GM12878 (cell line): ENCODE data around the gene THAP4. TPM values are rescaled to one million over a fixed set of nuclear protein-coding genes. Genes with fewer than 3 reads are reported as not detected.

ENCODE experiments used
- ATAC-seq: fragments of 200-7000 bp; cut with Tn5 transposase; 3 replicates; pipeline ENCODE4 v1.9.1; 2020; ENCODE audit warnings: mild to moderate bottlenecking, moderate library complexity
- BruUV-seq: library from RNA; stranded (reverse); fragments of 400-500 nt; replicated peaks from 2 replicates; lab custom pipeline; 2021; lab: Mats Ljungman, UMichigan
- CTCF ChIA-PET: fragments of 300-600 bp; sonication (Branson Sonifier 250); formaldehyde crosslinking; extraction: SDS; loops from one replicate; lab custom pipeline; 2021; ENCODE audit warnings: inconsistent platforms; lab: Yijun Ruan, JAX
- POLR2A ChIA-PET: fragments of 350-600 bp; formaldehyde crosslinking; extraction: SDS; loops from one replicate; lab custom pipeline; 2021; ENCODE audit warnings: inconsistent platforms; lab: Charles Lee
- RAD21 ChIA-PET: fragments of 300-600 bp; sonication (Branson Sonifier 250); formaldehyde crosslinking; loops from one replicate; lab custom pipeline; 2023; ENCODE audit warnings: antibody characterized with exemption; ENCODE audit not compliant: unreplicated experiment; lab: Charles Lee
- SMC1A ChIA-PET: fragments of 300-600 bp; sonication (Branson Sonifier 250); formaldehyde crosslinking; loops from one replicate; lab custom pipeline; 2023; ENCODE audit not compliant: unreplicated experiment, uncharacterized antibody; lab: Charles Lee
- DNase-seq: peaks from one replicate; pipeline ENCODE4 v3.0.0-alpha.2; 2011; ENCODE audit warnings: low read depth, low spot score
- FAIRE-seq: peaks from 3 replicates; lab custom pipeline; 2011; peaks lifted over from hg19 to GRCh38; lab: Jason Lieb, UNC
- H2AFZ ChIP-seq: 2 replicates; pipeline ENCODE4 v1.6.0; 2011; ENCODE audit warnings: low read depth, low read length, control low read depth; ENCODE audit not compliant: control insufficient read depth
- H3K27ac ChIP-seq: 2 replicates; pipeline ENCODE4 v1.5.1; 2011; ENCODE audit warnings: control low read depth; ENCODE audit not compliant: control insufficient read depth, insufficient read depth
- H3K27me3 ChIP-seq, 2 experiments: replicated peaks in 1 of 2; 2 replicates each; pipeline versions ENCODE4 v1.6.0 to v1.6.1; 2011; ENCODE audit warnings: low read length in 1 of 2; ENCODE audit not compliant: control insufficient read depth in 2 of 2, insufficient read depth in 2 of 2
- H3K36me3 ChIP-seq, 2 experiments: 2 replicates each; pipeline ENCODE4 v1.5.1; 2011; ENCODE audit warnings: low read length in 1 of 2; ENCODE audit not compliant: control insufficient read depth in 2 of 2, insufficient read depth in 2 of 2
- H3K4me1 ChIP-seq: 2 replicates; pipeline ENCODE4 v1.6.1; 2011; ENCODE audit warnings: mild to moderate bottlenecking, low read length, moderate library complexity, mixed read lengths; ENCODE audit not compliant: control insufficient read depth, insufficient read depth
- H3K4me2 ChIP-seq: 2 replicates; pipeline ENCODE4 v1.6.0; 2011; ENCODE audit warnings: control low read depth; ENCODE audit not compliant: control insufficient read depth, insufficient read depth
- H3K4me3 ChIP-seq: fragments of 200-600 bp; sonication (generic); 2 replicates; pipeline ENCODE4 v1.5.1; 2016
- H3K79me2 ChIP-seq: 2 replicates; pipeline ENCODE4 v1.6.0; 2011; ENCODE audit warnings: low read length; ENCODE audit not compliant: control insufficient read depth, insufficient read depth
- H3K9ac ChIP-seq: 2 replicates; pipeline ENCODE4 v1.8.0; 2011; ENCODE audit warnings: low read length, control low read depth, mixed read lengths; ENCODE audit not compliant: control insufficient read depth, insufficient read depth
- H3K9me3 ChIP-seq: replicated peaks from 3 replicates; pipeline ENCODE4 v1.5.1; 2011; ENCODE audit warnings: mild to moderate bottlenecking, low read length; ENCODE audit not compliant: control insufficient read depth, insufficient read depth
- H4K20me1 ChIP-seq: 2 replicates; pipeline ENCODE4 v1.6.0; 2011; ENCODE audit not compliant: control insufficient read depth, insufficient read depth
- EED ChIP-seq: sonication (generic); IDR thresholded peaks from 2 replicates; pipeline ENCODE4 v1.6.1; 2016; ENCODE audit warnings: antibody characterized with exemption, low read depth
- FOS ChIP-seq: IDR thresholded peaks from 3 replicates; pipeline ENCODE4 v1.6.1; 2011; ENCODE audit warnings: borderline replicate concordance; ENCODE audit not compliant: insufficient read length; ENCODE audit errors: extremely low read depth
- FOXM1 ChIP-seq: IDR thresholded peaks from 2 replicates; pipeline ENCODE4 v1.6.1; 2012; ENCODE audit warnings: low read depth, mild to moderate bottlenecking, inconsistent platforms, low read length, moderate library complexity
- GATAD2B ChIP-seq: fragments of 450-650 bp; conservative IDR thresholded peaks from 2 replicates; pipeline ENCODE4 v1.6.1; 2017; ENCODE audit warnings: low read depth, mild to moderate bottlenecking, moderate library complexity
- KDM1A ChIP-seq: fragments of 200-600 bp; sonication (generic); IDR thresholded peaks from 2 replicates; pipeline ENCODE4 v1.6.1; 2016; ENCODE audit warnings: borderline replicate concordance
- KLF5 ChIP-seq: fragments of 450-650 bp; IDR thresholded peaks from 2 replicates; pipeline ENCODE4 v1.6.1; 2014; ENCODE audit warnings: mild to moderate bottlenecking; ENCODE audit not compliant: partially characterized antibody
- MEF2B ChIP-seq: fragments of 450-650 bp; IDR thresholded peaks from 2 replicates; pipeline ENCODE4 v1.6.1; 2018; ENCODE audit warnings: mild to moderate bottlenecking, moderate library complexity; ENCODE audit not compliant: partially characterized antibody, poor library complexity, severe bottlenecking
- MYC ChIP-seq: IDR thresholded peaks from 2 replicates; pipeline ENCODE4 v1.6.1; 2011; ENCODE audit warnings: mild to moderate bottlenecking, low read length, moderate library complexity, inconsistent platforms; ENCODE audit not compliant: insufficient read depth, insufficient replicate concordance, insufficient read length, severe bottlenecking
- NRF1 ChIP-seq: conservative IDR thresholded peaks from 2 replicates; pipeline ENCODE4 v1.6.1; 2011; ENCODE audit warnings: mild to moderate bottlenecking, low read depth, low read length, improper control_type of control experiment
- PAX5 ChIP-seq: IDR thresholded peaks from 2 replicates; pipeline ENCODE4 v1.6.1; 2011; ENCODE audit warnings: low read depth, low read length, borderline replicate concordance
- PML ChIP-seq: IDR thresholded peaks from 2 replicates; pipeline ENCODE4 v1.6.1; 2012; ENCODE audit warnings: low read length, inconsistent platforms
- POLR2AphosphoS5 ChIP-seq: IDR thresholded peaks from 2 replicates; pipeline ENCODE4 v1.6.1; 2011; ENCODE audit warnings: mild to moderate bottlenecking, low read length, inconsistent platforms
- RAD21 ChIP-seq: IDR thresholded peaks from 2 replicates; pipeline ENCODE4 v1.6.1; 2011; ENCODE audit warnings: mild to moderate bottlenecking, low read depth, low read length, moderate library complexity; ENCODE audit not compliant: insufficient read depth
- RFX5 ChIP-seq: IDR thresholded peaks from 2 replicates; pipeline ENCODE4 v1.6.1; 2011; ENCODE audit warnings: low read depth, low read length, improper control_type of control experiment
- SMC3 ChIP-seq: IDR thresholded peaks from 2 replicates; pipeline ENCODE4 v1.6.1; 2011; ENCODE audit warnings: low read length, improper control_type of control experiment, borderline replicate concordance
- WGBS: methylation state at CpG from one replicate; pipeline ENCODE4 v1.1.6; 2016; ENCODE audit warnings: low lambda C conversion rate; ENCODE audit not compliant: insufficient replicate concordance, insufficient coverage; ENCODE audit errors: missing lambda C conversion rate; 5-methylcytosine and 5-hydroxymethylcytosine counted together
- in situ Hi-C: fragments of 300-500 bp; cut with MboI; formaldehyde crosslinking; loops from 9 replicates; pipeline ENCODE4 v1.14.3; 2018; ENCODE audit warnings: mixed read lengths
- intact Hi-C: fragments of 100-400 bp; cut with micrococcal nuclease; formaldehyde crosslinking; loops from one replicate; pipeline ENCODE4 v1.14.2; 2022; ENCODE audit not compliant: unreplicated experiment
- polyA plus RNA-seq, 11 experiments: library from polyadenylated mRNA; depleted of rRNA in 4 of 11; unstranded in 6 of 11; stranded (reverse) in 5 of 11; fragments of >200 nt; fragmentation: Nextera tagmentation in 4 of 11; fragmentation: Illumina TruSeq in 1 of 11; extraction: Ambion mirVana in 4 of 11; extraction: Trizol in 1 of 11; gene quantifications; 1 replicate in 1 of 11; 2 replicates in 10 of 11; pipeline versions ENCODE4 v1.2.1 to v1.2.3, GENCODE V29; 2011 to 2016; ENCODE audit warnings: inconsistent platforms in 2 of 11, missing spikeins in 2 of 11, low read depth in 1 of 11
- total RNA-seq, 4 experiments: library from RNA; depleted of rRNA in 3 of 4; stranded (reverse); fragments of >200 nt in 3 of 4; fragmentation: Illumina TruSeq in 1 of 4; extraction: Trizol in 1 of 4; gene quantifications; 2 replicates each; pipeline versions ENCODE4 v1.2.1 to v1.2.3, GENCODE V29; 2013 to 2021
- TF ChIP-seq, protein P1 (sequence below): IDR thresholded peaks from 2 replicates; pipeline ENCODE4 v1.6.1; 2011; ENCODE audit warnings: mild to moderate bottlenecking, low read depth, low read length, moderate library complexity; ENCODE audit not compliant: insufficient replicate concordance

The THAP4 gene
- total and polyA plus RNA-seq, 10 of the 15 experiments (the other 5 are each of a cell fraction or from before 2014, with no cell fraction given): 12.9 to 67.7 (median 44.5) TPM

DNA sequence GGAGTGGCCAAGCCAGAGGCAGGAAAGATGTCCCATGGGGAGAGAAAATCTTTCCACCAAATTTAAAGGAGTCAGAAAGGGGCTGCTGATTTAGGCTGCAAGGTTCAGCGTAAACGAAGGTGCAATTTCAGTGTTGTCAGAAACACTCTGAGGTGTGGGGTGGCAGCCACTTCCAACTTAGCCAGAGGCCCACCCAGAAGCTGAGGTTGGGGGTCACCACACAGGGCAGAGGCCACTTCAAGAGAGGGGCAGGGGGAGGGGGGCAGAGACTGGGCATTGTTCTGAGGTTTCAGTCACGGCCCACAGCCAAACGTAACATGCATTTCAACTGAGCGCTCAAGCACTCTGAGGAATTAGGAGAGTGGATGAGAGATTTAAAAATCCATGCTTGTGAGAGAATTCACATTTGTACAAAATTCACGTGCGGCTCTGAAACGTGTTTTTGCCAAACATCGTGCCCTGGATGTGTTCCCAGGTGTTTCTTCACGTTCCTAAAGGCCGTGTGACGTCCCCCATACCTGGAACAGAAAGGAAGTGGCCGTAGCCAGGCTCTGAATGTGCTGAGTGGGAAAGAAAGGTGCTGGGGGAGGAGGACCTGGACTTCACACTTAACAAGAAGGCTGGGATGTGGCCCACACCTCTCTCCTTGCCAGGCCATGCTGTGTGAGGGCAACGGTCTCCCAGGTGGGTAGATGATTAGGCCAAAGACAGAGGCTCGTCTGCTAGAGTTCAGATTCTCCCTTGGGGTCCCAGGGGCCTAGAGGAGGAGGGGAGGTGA lies 97.9 kb downstream of the THAP4 start:
- no peak for FAIRE-seq
- no peaks in the 10 kb centered on the region; a peak in 1 of 4 replicates for H3K27me3 ChIP-seq
- no peaks in the 10 kb centered on the region for H3K79me2 ChIP-seq
- H4K20me1 ChIP-seq: no peaks in the 10 kb centered on the region
- SMC1A ChIA-PET: no interaction called here
- BruUV-seq: no TSS peak
- DNase-seq: no peak
- H3K4me3 ChIP-seq: no peak overlapping the region
- no peak overlapping the region for H2AFZ ChIP-seq
- no peaks in the 10 kb centered on the region; the same call in 2 of the 3 replicates for H3K9me3 ChIP-seq
- RAD21 ChIA-PET: no interaction called here
- no peak overlapping the region for H3K27ac ChIP-seq
- no peak overlapping the region for H3K9ac ChIP-seq
- H3K4me2 ChIP-seq: no peak overlapping the region
- in situ Hi-C loops (no loop called here), intact Hi-C loops (no loop called here)
- ATAC-seq: no peak
- POLR2A ChIA-PET: no interaction called here
- H3K4me1 ChIP-seq: no peaks in the 10 kb centered on the region
- TF ChIP-seq, protein P1, sequence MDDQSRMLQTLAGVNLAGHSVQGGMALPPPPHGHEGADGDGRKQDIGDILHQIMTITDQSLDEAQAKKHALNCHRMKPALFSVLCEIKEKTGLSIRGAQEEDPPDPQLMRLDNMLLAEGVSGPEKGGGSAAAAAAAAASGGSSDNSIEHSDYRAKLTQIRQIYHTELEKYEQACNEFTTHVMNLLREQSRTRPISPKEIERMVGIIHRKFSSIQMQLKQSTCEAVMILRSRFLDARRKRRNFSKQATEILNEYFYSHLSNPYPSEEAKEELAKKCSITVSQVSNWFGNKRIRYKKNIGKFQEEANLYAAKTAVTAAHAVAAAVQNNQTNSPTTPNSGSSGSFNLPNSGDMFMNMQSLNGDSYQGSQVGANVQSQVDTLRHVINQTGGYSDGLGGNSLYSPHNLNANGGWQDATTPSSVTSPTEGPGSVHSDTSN: no peak
- TF ChIP-seq KLF5: no peak
- TF ChIP-seq POLR2AphosphoS5: no peak
- TF ChIP-seq PML: no peak
- no peak for TF ChIP-seq KDM1A
- TF ChIP-seq MEF2B: no peak
- no peak for TF ChIP-seq RFX5
- TF ChIP-seq FOXM1: no peak
- no peak for TF ChIP-seq NRF1
- no peak for TF ChIP-seq SMC3
- no peak for TF ChIP-seq GATAD2B
- no peak for TF ChIP-seq EED
- TF ChIP-seq FOS: no peak
- no peak for TF ChIP-seq MYC
- TF ChIP-seq PAX5: no peak
- no peak for TF ChIP-seq RAD21
- WGBS: 38% methylated on average over 15 of the region's 15 CpGs
- no peaks in the 10 kb centered on the region for H3K36me3 ChIP-seq
- CTCF ChIA-PET: no interaction called here
